NOMO-1 treated with dmso at 0.1 percent for 144 hours (cell line): Measurements from ENCODE around the gene ZNF221.

Experiments
- DNase-seq: peaks from one replicate; lab custom pipeline; 2025; ENCODE audit not compliant: unreplicated experiment; lab: John Stamatoyannopoulos, UW

Gene ZNF221

DNA sequence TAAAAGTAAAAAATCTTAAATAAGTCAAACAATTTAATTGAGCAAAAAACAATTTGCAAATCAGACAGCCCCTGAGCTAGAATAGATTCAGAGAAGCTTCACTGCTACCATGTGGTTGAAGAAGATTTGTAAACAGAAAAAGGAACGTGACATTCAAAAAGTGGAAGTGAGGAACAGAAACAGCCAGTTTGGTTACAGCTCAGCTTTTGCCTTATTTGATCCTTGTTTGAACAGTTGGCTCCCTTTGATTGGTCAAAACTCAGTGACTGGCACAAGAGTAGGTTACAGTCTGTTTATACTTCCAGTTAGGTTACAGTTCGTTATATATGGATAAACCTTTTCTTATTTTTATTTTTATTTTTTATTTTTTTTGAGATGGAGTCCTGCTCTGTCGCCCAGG lies 5.8 kb downstream of the ZNF221 start:
- no peak for DNase-seq

DNA sequence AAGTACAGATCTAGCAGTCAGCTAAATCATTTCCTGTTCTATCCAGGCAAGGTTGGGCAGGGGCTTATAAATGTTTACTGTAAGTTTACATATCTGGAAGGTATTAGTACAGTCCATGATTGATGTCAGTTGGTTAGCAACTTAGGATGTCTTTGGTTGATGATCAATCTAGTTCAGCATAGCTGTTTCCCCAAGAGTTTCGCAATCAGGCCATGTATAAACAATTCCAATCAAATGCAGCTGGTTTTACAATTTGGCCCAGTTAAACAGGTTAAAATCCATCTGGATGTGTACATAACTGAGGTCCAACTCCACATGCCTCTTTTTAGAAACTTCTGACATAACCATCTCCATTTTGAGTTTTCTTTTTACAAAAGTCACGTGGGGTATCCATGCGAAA lies 6.9 kb downstream of the ZNF221 start:
- no peak for DNase-seq

DNA sequence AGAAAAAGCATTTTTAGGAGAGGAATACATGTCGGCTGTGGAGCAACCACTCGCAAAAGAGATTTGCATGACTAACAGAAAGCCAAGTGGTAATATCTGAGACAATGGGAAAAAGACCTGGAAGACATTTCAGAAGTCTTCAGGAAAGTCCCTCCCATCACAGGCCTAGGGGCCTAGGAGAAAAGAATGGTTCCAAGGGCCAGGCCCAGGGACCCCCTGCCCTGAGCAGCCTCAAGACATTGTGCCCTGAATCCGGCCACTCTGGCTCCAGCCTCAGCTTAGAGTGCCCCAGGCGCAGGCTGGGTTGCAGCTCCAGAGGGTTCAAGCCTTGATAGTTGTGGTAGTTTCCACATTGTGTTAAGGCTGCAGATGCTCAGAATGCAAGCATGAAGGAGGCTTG lies 9.4 kb downstream of the ZNF221 start:
- DNase-seq: no peak

DNA sequence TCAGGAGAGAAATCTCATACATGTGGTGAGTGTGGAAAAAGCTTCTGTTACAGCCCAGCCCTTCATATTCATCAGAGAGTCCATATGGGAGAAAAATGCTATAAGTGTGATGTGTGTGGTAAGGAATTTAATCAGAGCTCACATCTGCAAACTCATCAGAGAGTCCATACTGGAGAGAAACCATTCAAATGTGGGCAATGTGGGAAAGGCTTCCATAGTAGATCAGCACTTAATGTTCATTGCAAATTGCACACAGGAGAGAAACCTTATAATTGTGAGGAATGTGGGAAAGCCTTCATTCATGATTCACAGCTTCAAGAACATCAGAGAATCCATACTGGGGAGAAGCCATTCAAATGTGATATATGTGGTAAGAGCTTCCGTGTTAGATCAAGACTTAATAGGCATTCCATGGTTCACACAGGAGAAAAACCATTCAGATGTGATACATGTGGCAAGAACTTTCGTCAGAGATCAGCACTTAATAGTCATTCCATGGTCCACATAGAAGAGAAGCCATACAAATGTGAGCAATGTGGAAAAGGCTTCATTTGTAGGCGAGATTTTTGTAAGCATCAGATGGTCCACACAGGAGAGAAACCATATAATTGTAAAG lies 15.2 kb downstream of the ZNF221 start:
- no peak for DNase-seq

- DNase-seq: no peak
Measured at GRCh38 chr19:43976732-43977131, 25.7 kb downstream of the ZNF221 start.

GRCh38 chr19:43983544-43983911 lies 32.5 kb downstream of the ZNF221 start:
- no peak for DNase-seq

- peak; percentile 70 for DNase-seq
Measured at GRCh38 chr19:43983912-43984686, 33.1 kb downstream of the ZNF221 start, which contains the start of gene ZNF155. Gene ZNF155, plus strand, starts transcription at chr19:43984188. Its CDS starts 4,356 bp downstream, at chr19:43988544.

- no peak for DNase-seq
Measured at GRCh38 chr19:43984687-43985000, 33.6 kb downstream of the ZNF221 start.

DNA sequence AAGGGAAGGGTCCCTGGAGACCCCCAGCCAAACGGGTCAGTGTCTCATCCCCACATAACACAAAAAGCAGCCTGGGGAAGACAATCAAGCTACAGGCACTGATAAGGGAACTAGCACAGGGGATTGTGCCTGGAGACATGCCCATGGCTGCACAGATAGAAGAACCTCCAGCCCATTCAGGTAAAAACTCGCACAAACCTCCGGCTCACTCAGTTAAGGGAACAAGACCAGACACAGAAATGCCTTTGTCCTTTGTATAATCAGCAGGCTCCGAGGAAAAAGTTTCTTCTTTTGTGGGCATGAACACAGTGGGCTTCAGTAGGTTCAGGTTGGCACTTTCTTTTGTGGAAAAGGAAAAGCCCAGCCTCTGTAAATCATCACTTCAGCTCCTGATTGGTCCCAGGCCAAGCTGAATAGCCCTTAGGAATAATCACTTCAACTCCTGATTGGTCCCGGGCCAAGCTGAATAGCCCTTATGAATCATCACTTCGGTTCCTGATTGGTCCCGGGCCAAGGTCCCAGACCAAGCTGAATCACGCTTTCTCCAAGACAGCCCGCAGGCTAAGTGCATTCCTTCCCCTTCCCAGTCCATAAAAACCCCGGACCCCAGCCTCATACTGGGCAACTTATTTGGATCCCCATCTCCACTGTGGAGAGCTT lies 46.7 kb downstream of the ZNF221 start:
- DNase-seq: no peak

GRCh38 chr19:44002212-44002565 lies 51.2 kb downstream of the ZNF221 start:
- no peak for DNase-seq

DNA sequence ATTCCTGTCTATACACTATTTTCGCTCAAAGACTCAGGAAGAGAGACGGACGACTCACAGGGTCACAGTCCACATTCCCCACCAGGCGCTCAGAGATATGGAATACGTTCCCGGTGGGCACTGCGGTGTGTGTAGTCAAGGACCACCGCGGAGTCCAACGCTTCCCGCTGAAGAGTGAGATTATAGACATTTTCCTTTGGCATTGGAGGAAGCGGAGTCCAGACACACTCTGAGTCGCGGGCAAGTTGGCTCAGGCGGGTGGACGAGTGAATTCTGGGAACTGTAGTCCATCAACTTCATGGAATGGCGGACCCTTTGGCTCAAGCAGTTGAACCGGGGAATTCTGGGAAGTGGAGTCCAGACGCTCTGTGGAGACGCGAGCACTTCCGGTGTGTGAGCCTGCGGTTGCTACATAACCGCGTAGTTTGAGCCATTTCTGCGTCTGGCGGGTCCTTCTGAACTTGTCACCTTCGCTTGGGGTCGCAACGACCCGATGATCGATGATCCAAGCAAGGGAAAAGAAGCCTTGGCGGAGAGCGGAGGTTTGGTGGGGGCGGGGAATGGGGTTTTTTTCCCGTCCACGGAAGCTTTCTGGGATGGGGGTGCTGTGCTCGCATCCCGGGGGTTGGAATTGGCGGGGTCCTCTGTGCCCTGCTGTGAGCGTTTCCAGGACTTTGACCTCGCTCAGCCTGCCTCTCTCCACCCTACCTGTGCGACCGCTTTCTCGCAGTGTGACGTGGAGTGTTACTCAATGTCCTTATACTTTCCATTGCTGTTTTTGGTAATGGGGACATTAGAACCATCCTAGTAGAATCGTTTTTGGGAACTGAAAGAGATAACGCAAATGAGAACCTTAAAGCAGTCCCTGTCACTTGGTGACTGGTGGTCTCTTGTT lies 51.8 kb downstream of the ZNF221 start, which contains the start of gene ZNF230:
TSS of gene ZNF230 (plus strand) at position 392 of the 895 bp plus-strand sequence. CDS start 4,122 bp downstream, outside the sequence.
- DNase-seq: peak; percentile 97

- DNase-seq: peak; percentile 19
Measured at GRCh38 chr19:44003461-44004009, 52.5 kb downstream of the ZNF221 start.

DNA sequence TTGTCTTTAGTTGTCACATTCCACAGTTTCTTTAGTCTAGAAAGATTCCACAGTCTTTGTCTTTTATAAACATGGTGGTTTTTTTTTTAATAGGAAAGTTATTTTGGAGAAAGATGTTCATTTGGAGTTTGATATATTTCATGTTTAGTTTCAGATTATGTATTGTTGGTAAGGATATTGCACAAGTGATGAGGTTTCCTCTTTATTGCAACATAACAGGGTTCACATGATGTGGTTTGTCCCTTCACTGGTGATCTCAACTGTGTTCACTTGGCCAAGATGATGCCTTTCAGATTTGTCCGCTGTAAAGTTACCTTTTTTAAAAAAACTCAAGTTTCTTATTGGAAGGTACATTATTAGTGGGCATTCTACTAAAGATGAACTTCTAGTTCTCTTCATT lies 54.9 kb downstream of the ZNF221 start:
- no peak for DNase-seq

DNA sequence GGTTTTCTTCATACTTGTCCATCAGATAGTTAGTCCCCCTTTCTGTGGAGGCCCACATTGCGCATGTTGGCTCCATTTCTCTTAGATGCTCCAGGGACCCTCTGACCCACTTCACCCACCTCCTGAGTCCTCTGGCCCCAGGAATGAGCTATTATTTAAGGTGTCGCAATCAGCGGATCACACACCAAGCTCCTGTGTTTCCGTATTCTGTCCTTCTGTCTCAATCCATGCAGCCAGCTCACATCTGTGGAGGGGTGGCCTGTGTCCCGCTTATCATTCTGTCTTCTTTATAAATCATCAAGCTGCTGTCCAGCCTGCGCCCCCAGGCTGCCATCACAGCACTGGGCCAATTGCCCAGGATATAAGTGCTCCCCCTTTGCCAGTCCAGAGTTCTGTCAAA lies 56.4 kb downstream of the ZNF221 start:
- DNase-seq: no peak

- no peak for DNase-seq
Measured at GRCh38 chr19:44010468-44010867, 59.4 kb downstream of the ZNF221 start.
